Sigmoid colon (tissue), 7 donors: ENCODE data around the gene PARP9. TPM values are rescaled to one million over a fixed set of nuclear protein-coding genes. Genes with fewer than 3 reads are reported as not detected.

Experiments used
- DNase-seq: peaks from one replicate; pipeline ENCODE4 v3.0.0-alpha.2; 2019
- H3K27ac ChIP-seq, 4 donors: fragments of 200-600 bp; sonication (generic); one replicate each; pipeline ENCODE4 v1.5.1; 2016 to 2019; ENCODE audit warnings: mild to moderate bottlenecking in 1 of 4
- H3K27me3 ChIP-seq, 3 donors: fragments of 200-600 bp; sonication (generic); one replicate each; pipeline ENCODE4 v1.5.1; 2019; ENCODE audit warnings: mild to moderate bottlenecking in 1 of 3
- H3K36me3 ChIP-seq, 4 donors: fragments of 200-600 bp; sonication (generic); one replicate each; pipeline ENCODE4 v1.5.1; 2016 to 2019
- H3K4me1 ChIP-seq, 4 donors: fragments of 200-600 bp; sonication (generic); one replicate each; pipeline ENCODE4 v1.5.1; 2017 to 2019
- H3K4me3 ChIP-seq, 4 donors: fragments of 200-600 bp; sonication (generic); one replicate each; pipeline ENCODE4 v1.5.1; 2017 to 2019; ENCODE audit warnings: mild to moderate bottlenecking in 2 of 4, moderate library complexity in 1 of 4
- H3K9me3 ChIP-seq, 4 donors: fragments of 200-600 bp in 3 of 4; sonication (generic) in 3 of 4; one replicate each; pipeline versions ENCODE4 v1.5.1 to v1.6.1; 2013 to 2019
- EP300 ChIP-seq, 4 donors: sonication (generic); formaldehyde crosslinking; IDR thresholded peaks; one replicate each; pipeline ENCODE4 v1.6.1; 2017; ENCODE audit warnings: antibody characterized with exemption in 4 of 4
- POLR2A ChIP-seq, 2 donors: fragments of 450-650 bp; IDR thresholded peaks; one replicate each; pipeline ENCODE4 v1.6.1; 2016; ENCODE audit warnings: antibody characterized with exemption in 2 of 2, mild to moderate bottlenecking in 2 of 2, moderate library complexity in 2 of 2
- POLR2AphosphoS5 ChIP-seq, 4 donors: sonication (generic); formaldehyde crosslinking; IDR thresholded peaks; one replicate each; pipeline ENCODE4 v1.6.1; 2017; ENCODE audit warnings: antibody characterized with exemption in 4 of 4
- WGBS, 2 donors: extraction: QIAGEN DNeasy Blood & Tissue Kit; methylation state at CpG; one replicate each; pipeline ENCODE4 v1.1.7; 2013; 5-methylcytosine and 5-hydroxymethylcytosine counted together
- intact Hi-C: fragments of 100-400 bp; cut with DNase I; formaldehyde crosslinking; loops from one replicate; pipeline ENCODE4 v1.15.1; 2023
- polyA plus RNA-seq, 3 donors: library from polyadenylated mRNA; stranded (reverse); fragments of 200-250 nt; gene quantifications; one replicate each; pipeline ENCODE4 v1.2.3, GENCODE V29; 2013
- total RNA-seq, 4 donors: library from RNA; depleted of rRNA; stranded (reverse); fragments of >200 nt; gene quantifications; one replicate each; pipeline ENCODE4 v1.1.0, GENCODE V29; 2016
- TF ChIP-seq, protein P1 (sequence below), 4 experiments: fragments of 450-650 bp in 3 of 4; fragments of 200-600 bp in 1 of 4; IDR thresholded peaks; one replicate each; pipeline ENCODE4 v1.5.1; 2016 to 2019; ENCODE audit warnings: antibody characterized with exemption in 4 of 4, mild to moderate bottlenecking in 3 of 4, moderate library complexity in 2 of 4
- donor health status: healthy with polysubstance abuse.
- donor health status: Bipolar disorder and iron deficiency.
- donor health status: healthy.

PARP9 gene
- total and polyA plus RNA-seq, 7 donors = 20.4 to 48.4 (median 29.6) TPM

DNA sequence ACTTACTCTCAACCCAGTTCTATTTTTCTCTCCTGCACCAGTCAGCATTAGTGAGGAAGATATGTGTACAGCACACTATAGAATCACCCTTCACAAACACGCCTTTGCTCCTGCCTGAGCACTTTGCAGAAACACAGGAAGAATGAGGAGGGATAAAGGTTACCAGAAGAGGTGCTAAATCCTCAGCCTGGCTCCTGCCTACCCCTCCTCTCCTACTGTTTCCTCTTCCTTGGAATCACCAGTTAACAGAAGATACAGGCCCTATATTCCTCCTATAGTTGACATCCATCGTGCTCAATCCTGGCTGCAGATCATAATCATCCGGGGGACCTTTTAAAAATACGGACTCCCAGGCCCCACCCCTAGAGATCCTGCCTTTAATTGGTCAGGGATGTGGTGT lies 42.2 kb upstream of the PARP9 start:
- no peak overlapping the region for H3K27ac ChIP-seq
- H3K4me1 ChIP-seq = no peaks in the 10 kb centered on the region
- no peaks in the 10 kb centered on the region for H3K9me3 ChIP-seq
- no peak overlapping the region for H3K4me3 ChIP-seq
- TF ChIP-seq, protein P1, sequence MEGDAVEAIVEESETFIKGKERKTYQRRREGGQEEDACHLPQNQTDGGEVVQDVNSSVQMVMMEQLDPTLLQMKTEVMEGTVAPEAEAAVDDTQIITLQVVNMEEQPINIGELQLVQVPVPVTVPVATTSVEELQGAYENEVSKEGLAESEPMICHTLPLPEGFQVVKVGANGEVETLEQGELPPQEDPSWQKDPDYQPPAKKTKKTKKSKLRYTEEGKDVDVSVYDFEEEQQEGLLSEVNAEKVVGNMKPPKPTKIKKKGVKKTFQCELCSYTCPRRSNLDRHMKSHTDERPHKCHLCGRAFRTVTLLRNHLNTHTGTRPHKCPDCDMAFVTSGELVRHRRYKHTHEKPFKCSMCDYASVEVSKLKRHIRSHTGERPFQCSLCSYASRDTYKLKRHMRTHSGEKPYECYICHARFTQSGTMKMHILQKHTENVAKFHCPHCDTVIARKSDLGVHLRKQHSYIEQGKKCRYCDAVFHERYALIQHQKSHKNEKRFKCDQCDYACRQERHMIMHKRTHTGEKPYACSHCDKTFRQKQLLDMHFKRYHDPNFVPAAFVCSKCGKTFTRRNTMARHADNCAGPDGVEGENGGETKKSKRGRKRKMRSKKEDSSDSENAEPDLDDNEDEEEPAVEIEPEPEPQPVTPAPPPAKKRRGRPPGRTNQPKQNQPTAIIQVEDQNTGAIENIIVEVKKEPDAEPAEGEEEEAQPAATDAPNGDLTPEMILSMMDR (IDR thresholded peaks at IDR 0.05) = no peak
- TF ChIP-seq EP300 (IDR thresholded peaks at IDR 0.05) (no peak), POLR2AphosphoS5 (IDR thresholded peaks at IDR 0.05) (no peak), POLR2A (IDR thresholded peaks at IDR 0.05) (no peak)
- H3K36me3 ChIP-seq = no peaks in the 10 kb centered on the region
- 32 to 64% methylated on average over 4 of the region's 4 CpGs for WGBS, 2 donors
- intact Hi-C loops = no loop called here
- no peak for DNase-seq
- H3K27me3 ChIP-seq = no peaks in the 10 kb centered on the region

DNA sequence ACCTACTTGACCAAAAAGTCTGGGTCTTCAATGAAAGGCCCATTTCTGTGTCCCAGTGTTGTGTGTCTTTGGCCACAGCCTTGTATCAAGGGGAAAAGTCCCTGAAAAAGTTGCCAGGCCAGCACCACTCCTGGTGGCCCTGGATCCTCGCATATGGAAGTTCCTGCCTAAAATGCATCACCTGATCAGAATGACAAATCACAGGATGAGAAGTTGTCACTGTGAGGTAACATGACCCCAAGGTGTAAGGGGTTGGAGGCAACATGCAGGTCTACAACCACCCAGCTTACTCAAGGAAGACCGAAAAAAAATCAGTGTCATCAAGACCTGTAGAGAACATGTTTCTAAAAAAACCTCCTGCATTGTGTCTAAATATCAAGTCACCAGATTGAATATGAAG lies 39.0 kb upstream of the PARP9 start:
- intact Hi-C loops = no loop called here
- Histone ChIP-seq H3K4me3 (no peak overlapping the region), H3K27ac (no peak overlapping the region), H3K9me3 (no peaks in the 10 kb centered on the region), H3K27me3 (no peaks in the 10 kb centered on the region), H3K4me1 (no peaks in the 10 kb centered on the region), H3K36me3 (no peaks in the 10 kb centered on the region)
- WGBS, 2 donors = 92 to 94% methylated on average over 2 of the region's 2 CpGs
- DNase-seq = no peak
- TF ChIP-seq EP300 (IDR thresholded peaks at IDR 0.05) = no peak

DNA sequence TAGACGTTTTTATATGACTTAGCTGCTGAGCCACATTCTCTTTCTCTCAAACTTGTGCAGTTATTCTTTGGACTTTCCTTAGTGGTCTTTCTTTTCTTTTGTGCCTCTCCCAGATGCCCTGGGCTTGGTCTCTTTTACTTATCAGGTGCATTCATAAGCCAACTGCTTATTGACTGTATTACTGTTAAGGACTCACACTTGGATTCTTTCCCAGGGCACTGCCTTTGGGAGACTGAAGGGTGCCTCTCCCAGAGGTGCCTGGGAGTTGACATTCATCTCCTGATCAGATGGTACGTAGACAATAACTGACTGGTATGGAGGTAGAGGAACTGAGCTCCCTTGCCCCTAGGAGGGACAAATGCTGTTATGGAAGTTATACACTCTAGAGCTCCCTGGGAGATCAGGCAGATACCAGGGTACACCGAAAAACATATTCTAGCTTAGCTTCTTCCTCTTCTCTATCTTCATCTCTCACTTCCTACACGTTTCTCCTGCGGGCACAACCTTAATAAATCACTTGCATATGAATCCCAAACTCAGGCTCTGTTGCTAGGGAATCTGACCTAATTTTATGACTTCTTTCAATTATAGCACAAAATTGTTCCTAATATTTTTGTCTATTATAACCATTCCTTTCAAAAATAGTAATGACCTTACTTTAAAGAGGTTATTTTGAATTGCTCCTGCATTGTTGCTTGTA lies 38.1 kb upstream of the PARP9 start:
- Histone ChIP-seq H3K4me1 (no peaks in the 10 kb centered on the region), H3K9me3 (no peaks in the 10 kb centered on the region), H3K27ac (no peak overlapping the region), H3K4me3 (no peak overlapping the region), H3K36me3 (no peaks in the 10 kb centered on the region), H3K27me3 (no peaks in the 10 kb centered on the region)
- intact Hi-C loops = no loop called here
- WGBS, 2 donors = 30 to 58% methylated on average over 5 of the region's 5 CpGs
- TF ChIP-seq POLR2AphosphoS5 (IDR thresholded peaks at IDR 0.05) = no peak
- no peak for TF ChIP-seq EP300 (IDR thresholded peaks at IDR 0.05)
- TF ChIP-seq, protein P1 (IDR thresholded peaks at IDR 0.05) = no peak
- no peak for TF ChIP-seq POLR2A (IDR thresholded peaks at IDR 0.05)
- no peak for DNase-seq

DNA sequence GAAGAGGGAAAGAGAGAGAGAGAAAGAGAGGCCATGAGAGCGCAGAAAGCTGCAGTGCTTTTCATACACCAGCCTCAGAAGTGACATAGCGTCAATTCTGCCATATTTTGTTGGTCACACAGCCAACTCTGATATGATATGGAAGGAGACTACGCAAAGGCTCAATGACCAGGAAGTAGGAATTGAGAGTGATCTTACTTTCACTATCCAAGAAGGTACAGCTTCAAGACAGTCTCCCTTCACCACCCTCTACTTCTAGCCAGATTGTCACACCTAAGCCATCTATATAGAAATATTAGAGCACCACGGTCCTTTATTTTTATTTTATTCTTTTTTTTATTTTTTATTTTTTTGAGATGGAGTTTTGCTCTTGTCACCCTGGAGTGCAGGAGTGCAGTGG lies 34.5 kb upstream of the PARP9 start:
- DNase-seq = no peak

DNA sequence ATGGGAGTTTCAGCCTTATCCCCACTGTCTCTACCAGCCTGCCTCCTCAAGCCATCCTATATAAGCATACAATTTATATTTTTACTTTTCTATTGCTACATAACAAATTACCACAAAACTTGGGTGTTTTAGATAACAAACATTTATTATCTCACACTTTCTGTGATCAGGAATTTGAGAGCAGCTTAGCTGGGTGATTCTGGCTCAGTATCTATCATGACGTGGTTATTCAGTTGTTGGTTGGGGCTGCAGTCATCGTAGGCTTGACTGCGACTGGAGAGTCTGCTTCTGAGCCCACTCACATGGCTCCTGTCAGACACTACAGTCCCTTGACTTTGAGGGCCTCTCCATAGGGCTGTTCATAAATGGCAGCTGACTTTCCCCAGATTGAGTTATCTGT lies 34.1 kb upstream of the PARP9 start:
- no peak overlapping the region for H3K27ac ChIP-seq
- 95 to 96% methylated on average over 3 of the region's 3 CpGs for WGBS, 2 donors
- H3K27me3 ChIP-seq = no peaks in the 10 kb centered on the region
- no peaks in the 10 kb centered on the region for H3K9me3 ChIP-seq
- intact Hi-C loops = no loop called here
- no peak for DNase-seq
- no peak overlapping the region for H3K4me3 ChIP-seq
- no peaks in the 10 kb centered on the region for H3K4me1 ChIP-seq
- no peak for TF ChIP-seq EP300 (IDR thresholded peaks at IDR 0.05)
- TF ChIP-seq POLR2AphosphoS5 (IDR thresholded peaks at IDR 0.05) = no peak
- TF ChIP-seq, protein P1 (IDR thresholded peaks at IDR 0.05) = no peak
- TF ChIP-seq POLR2A (IDR thresholded peaks at IDR 0.05) = no peak
- no peaks in the 10 kb centered on the region for H3K36me3 ChIP-seq

More for the DNA sequence above, 34.5 kb upstream of the PARP9 start:
- TF ChIP-seq POLR2AphosphoS5 (IDR thresholded peaks at IDR 0.05) (no peak), POLR2A (IDR thresholded peaks at IDR 0.05) (no peak), EP300 (IDR thresholded peaks at IDR 0.05) (no peak)
- TF ChIP-seq, protein P1 (IDR thresholded peaks at IDR 0.05) = no peak
- 69 to 92% methylated on average over 4 of the region's 4 CpGs for WGBS, 2 donors
- no peaks in the 10 kb centered on the region for H3K36me3 ChIP-seq
- no peaks in the 10 kb centered on the region for H3K27me3 ChIP-seq
- intact Hi-C loops = no loop called here
- H3K4me3 ChIP-seq = no peak overlapping the region
- no peaks in the 10 kb centered on the region for H3K9me3 ChIP-seq
- H3K27ac ChIP-seq = no peak overlapping the region
- no peaks in the 10 kb centered on the region for H3K4me1 ChIP-seq
